ENCODE results near the gene SCGB1D1. TPM values are rescaled to one million over a fixed set of nuclear protein-coding genes. Genes with fewer than 3 reads are reported as not detected.
A peak's percentile ranks its signal among the peaks of the same experiment; 100 is the strongest.

SCGB1D1 gene
- total RNA-seq, 4 donors from 2014 or later: not detected

GRCh38 chr11:62169935-62170334 lies 20.1 kb upstream of the SCGB1D1 start:
- no peak for DNase-seq (ENCODE audit: low spot score in 2 of 2)
- Histone ChIP-seq H3K4me1 (peaks cover 19% of the 10 kb centered on the region), H3K9me3 (no peaks in the 10 kb centered on the region), H3K27me3 (peaks cover 3% of the 10 kb centered on the region), H3K4me3 (no peak overlapping the region), H3K36me3 (no peaks in the 10 kb centered on the region), H3K27ac (no peak overlapping the region)
- WGBS: 94% methylated on average over 1 of the region's 1 CpG
- no peak for TF ChIP-seq EP300 (IDR thresholded peaks at IDR 0.05)
- no peak for TF ChIP-seq POLR2A (IDR thresholded peaks at IDR 0.05)
- no peak for TF ChIP-seq POLR2AphosphoS5 (IDR thresholded peaks at IDR 0.05)

GRCh38 chr11:62171261-62171723 lies 18.7 kb upstream of the SCGB1D1 start:
- Histone ChIP-seq H3K4me1 (peaks cover 19% of the 10 kb centered on the region), H3K36me3 (no peaks in the 10 kb centered on the region), H3K9me3 (no peaks in the 10 kb centered on the region), H3K27ac (no peak overlapping the region), H3K27me3 (no peaks in the 10 kb centered on the region), H3K4me3 (no peak overlapping the region)
- WGBS: 7% methylated on average over 14 of the region's 14 CpGs
- DNase-seq (ENCODE audit: low spot score in 2 of 2): peak; percentile 87 to 89
- TF ChIP-seq EP300 (IDR thresholded peaks at IDR 0.05) (no peak), POLR2AphosphoS5 (IDR thresholded peaks at IDR 0.05) (no peak), POLR2A (IDR thresholded peaks at IDR 0.05) (no peak), CTCF (IDR thresholded peaks at IDR 0.05) (peak; percentile 58 to 61)

DNA sequence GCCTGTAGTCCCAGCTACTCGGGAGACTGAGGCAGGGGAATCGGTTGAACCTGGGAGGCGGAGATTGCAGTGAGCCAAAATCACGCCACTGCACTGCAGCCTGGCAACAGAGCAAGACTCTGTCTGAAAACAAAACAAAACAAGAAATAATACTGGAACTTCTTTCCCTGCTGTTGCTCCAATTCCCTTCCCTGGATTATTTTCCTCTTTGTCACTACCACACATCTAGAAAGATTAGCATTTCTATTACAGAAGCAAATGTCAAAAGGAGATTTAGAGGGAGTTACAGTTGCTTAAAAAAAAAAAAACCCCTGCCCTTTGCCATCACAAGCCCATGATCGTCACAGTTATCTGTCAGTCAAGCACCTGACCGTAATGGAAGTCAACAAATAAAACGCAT lies 17.7 kb upstream of the SCGB1D1 start:
- Histone ChIP-seq H3K4me1 (peaks cover 19% of the 10 kb centered on the region), H3K9me3 (no peaks in the 10 kb centered on the region), H3K4me3 (no peak overlapping the region), H3K27ac (no peak overlapping the region), H3K36me3 (no peaks in the 10 kb centered on the region), H3K27me3 (no peaks in the 10 kb centered on the region)
- DNase-seq (ENCODE audit: low spot score in 2 of 2): no peak
- WGBS: 60% methylated on average over 7 of the region's 7 CpGs
- TF ChIP-seq EP300 (IDR thresholded peaks at IDR 0.05) (no peak), POLR2A (IDR thresholded peaks at IDR 0.05) (no peak), POLR2AphosphoS5 (IDR thresholded peaks at IDR 0.05) (no peak), CTCF (IDR thresholded peaks at IDR 0.05) (no peak)

DNA sequence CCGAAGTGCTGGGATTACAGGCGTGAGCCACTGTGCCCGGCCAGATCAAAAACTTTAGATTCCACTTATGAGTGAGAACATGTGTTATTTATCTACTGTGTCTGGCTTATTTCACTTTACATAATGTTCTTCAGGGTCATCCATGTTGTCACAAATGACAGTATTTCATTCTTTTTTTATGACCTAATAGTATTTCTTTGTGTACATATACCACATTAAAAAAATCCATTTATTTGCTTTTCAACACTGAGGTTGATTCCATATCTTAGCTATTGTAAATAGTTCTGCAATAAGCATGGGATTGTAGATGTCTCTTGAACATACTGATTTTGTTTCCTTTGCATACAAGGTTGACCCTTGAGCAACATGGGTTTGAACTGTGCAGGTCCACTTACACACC lies 13.2 kb upstream of the SCGB1D1 start:
- DNase-seq (ENCODE audit: low spot score in 2 of 2): no peak
- no peak overlapping the region for H3K27ac ChIP-seq
- H3K4me3 ChIP-seq: no peak overlapping the region
- WGBS: 67% methylated on average over 3 of the region's 3 CpGs
- no peaks in the 10 kb centered on the region for H3K4me1 ChIP-seq
- H3K9me3 ChIP-seq: no peaks in the 10 kb centered on the region
- H3K27me3 ChIP-seq: no peaks in the 10 kb centered on the region
- TF ChIP-seq POLR2AphosphoS5 (IDR thresholded peaks at IDR 0.05): no peak
- no peak for TF ChIP-seq CTCF (IDR thresholded peaks at IDR 0.05)
- no peak for TF ChIP-seq EP300 (IDR thresholded peaks at IDR 0.05)
- TF ChIP-seq POLR2A (IDR thresholded peaks at IDR 0.05): no peak
- no peaks in the 10 kb centered on the region for H3K36me3 ChIP-seq

DNA sequence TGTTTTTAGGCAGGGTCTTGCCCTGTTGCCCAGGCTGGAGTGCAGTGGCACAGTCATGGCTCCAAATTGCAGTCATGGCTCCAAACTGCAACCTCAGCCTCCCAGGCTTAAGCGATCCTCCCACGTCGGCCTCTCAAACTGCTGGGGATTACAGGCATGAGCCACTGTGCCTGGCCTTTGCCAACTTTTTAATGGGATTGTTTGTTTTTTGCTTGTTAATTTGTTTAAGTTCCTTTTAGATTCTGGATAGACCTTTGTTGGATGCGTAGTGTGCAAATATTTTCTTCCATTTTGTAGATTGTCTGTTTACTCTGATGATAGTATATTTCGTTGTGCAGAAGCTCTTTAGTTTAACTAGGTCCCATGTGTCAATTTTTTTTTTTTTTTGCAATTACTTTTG lies 10.0 kb upstream of the SCGB1D1 start:
- no peak overlapping the region for H3K4me3 ChIP-seq
- peaks cover 12% of the 10 kb centered on the region for H3K27me3 ChIP-seq
- H3K27ac ChIP-seq: no peak overlapping the region
- 89% methylated on average over 5 of the region's 5 CpGs for WGBS
- DNase-seq (ENCODE audit: low spot score in 2 of 2): no peak
- no peaks in the 10 kb centered on the region for H3K36me3 ChIP-seq
- TF ChIP-seq POLR2AphosphoS5 (IDR thresholded peaks at IDR 0.05): no peak
- no peak for TF ChIP-seq EP300 (IDR thresholded peaks at IDR 0.05)
- TF ChIP-seq CTCF (IDR thresholded peaks at IDR 0.05): no peak
- no peak for TF ChIP-seq POLR2A (IDR thresholded peaks at IDR 0.05)
- H3K4me1 ChIP-seq: no peaks in the 10 kb centered on the region
- H3K9me3 ChIP-seq: no peaks in the 10 kb centered on the region

DNA sequence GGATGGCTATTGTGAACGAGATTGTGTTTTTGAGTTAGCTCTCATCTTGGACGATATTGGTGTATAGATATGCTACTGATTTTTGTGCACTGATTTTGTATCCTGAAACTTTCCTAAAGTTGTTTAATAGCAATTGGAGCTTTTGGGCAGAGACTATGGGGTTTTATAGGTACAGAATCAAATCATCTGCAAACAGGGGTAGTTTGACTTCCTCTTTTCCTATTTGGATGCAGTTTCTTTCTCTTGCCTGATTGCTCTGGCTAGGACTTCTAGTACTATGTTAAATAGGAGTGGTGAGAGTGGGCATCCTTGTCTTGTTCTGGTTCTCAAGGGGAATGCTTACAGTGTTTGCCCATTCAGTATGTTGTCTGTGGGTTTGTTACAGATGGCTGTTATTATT lies 8.9 kb upstream of the SCGB1D1 start:
- Histone ChIP-seq H3K4me1 (no peaks in the 10 kb centered on the region), H3K27ac (no peak overlapping the region), H3K4me3 (no peak overlapping the region), H3K27me3 (peaks cover 12% of the 10 kb centered on the region), H3K36me3 (no peaks in the 10 kb centered on the region), H3K9me3 (no peaks in the 10 kb centered on the region)
- no peak for DNase-seq (ENCODE audit: low spot score in 2 of 2)
- TF ChIP-seq EP300 (IDR thresholded peaks at IDR 0.05): no peak
- no peak for TF ChIP-seq CTCF (IDR thresholded peaks at IDR 0.05)
- no peak for TF ChIP-seq POLR2AphosphoS5 (IDR thresholded peaks at IDR 0.05)
- TF ChIP-seq POLR2A (IDR thresholded peaks at IDR 0.05): no peak
- WGBS: 73% methylated on average over 2 of the region's 2 CpGs
